Measurements from ENCODE around the gene PEX14.

The PEX14 gene

GRCh38 chr1:10585242-10585641 is 110.5 kb downstream of the PEX14 start:
- in situ Hi-C loops (cut with HindIII; ENCODE audit: low sequenced_read_pairs), result no loop called here
- H3K4me3 ChIP-seq (ENCODE audit: low read depth, low read length), result no peak overlapping the region
- DNase-seq (ENCODE audit: low read depth, low spot score), result no peak
- TF ChIP-seq, protein P1, sequence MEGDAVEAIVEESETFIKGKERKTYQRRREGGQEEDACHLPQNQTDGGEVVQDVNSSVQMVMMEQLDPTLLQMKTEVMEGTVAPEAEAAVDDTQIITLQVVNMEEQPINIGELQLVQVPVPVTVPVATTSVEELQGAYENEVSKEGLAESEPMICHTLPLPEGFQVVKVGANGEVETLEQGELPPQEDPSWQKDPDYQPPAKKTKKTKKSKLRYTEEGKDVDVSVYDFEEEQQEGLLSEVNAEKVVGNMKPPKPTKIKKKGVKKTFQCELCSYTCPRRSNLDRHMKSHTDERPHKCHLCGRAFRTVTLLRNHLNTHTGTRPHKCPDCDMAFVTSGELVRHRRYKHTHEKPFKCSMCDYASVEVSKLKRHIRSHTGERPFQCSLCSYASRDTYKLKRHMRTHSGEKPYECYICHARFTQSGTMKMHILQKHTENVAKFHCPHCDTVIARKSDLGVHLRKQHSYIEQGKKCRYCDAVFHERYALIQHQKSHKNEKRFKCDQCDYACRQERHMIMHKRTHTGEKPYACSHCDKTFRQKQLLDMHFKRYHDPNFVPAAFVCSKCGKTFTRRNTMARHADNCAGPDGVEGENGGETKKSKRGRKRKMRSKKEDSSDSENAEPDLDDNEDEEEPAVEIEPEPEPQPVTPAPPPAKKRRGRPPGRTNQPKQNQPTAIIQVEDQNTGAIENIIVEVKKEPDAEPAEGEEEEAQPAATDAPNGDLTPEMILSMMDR (IDR thresholded peaks at IDR 0.05; ENCODE audit: low read depth, low read length), result no peak

- no peak for DNase-seq (ENCODE audit: low read depth, low spot score)
- TF ChIP-seq, protein P1 (IDR thresholded peaks at IDR 0.05; ENCODE audit: low read depth, low read length), result no peak
- in situ Hi-C loops (cut with HindIII; ENCODE audit: low sequenced_read_pairs), result no loop called here
- no peak overlapping the region for H3K4me3 ChIP-seq (ENCODE audit: low read depth, low read length)
These were observed 111.4 kb downstream of the PEX14 start for GRCh38 chr1:10586125-10586524.

- in situ Hi-C loops (cut with HindIII; ENCODE audit: low sequenced_read_pairs), result no loop called here
- TF ChIP-seq, protein P1 (IDR thresholded peaks at IDR 0.05; ENCODE audit: low read depth, low read length), result no peak
- DNase-seq (ENCODE audit: low read depth, low spot score), result no peak
- H3K4me3 ChIP-seq (ENCODE audit: low read depth, low read length), result no peak overlapping the region
These were observed 113.9 kb downstream of the PEX14 start for GRCh38 chr1:10588640-10589039.

GRCh38 chr1:10589074-10589473 is 114.3 kb downstream of the PEX14 start:
- in situ Hi-C loops (cut with HindIII; ENCODE audit: low sequenced_read_pairs), result no loop called here
- DNase-seq (ENCODE audit: low read depth, low spot score), result no peak
- TF ChIP-seq, protein P1 (IDR thresholded peaks at IDR 0.05; ENCODE audit: low read depth, low read length), result no peak
- no peak overlapping the region for H3K4me3 ChIP-seq (ENCODE audit: low read depth, low read length)

- in situ Hi-C loops (cut with HindIII; ENCODE audit: low sequenced_read_pairs), result no loop called here
- TF ChIP-seq, protein P1 (IDR thresholded peaks at IDR 0.05; ENCODE audit: low read depth, low read length), result no peak
- H3K4me3 ChIP-seq (ENCODE audit: low read depth, low read length), result no peak overlapping the region
- DNase-seq (ENCODE audit: low read depth, low spot score), result no peak
These were observed 116.3 kb downstream of the PEX14 start for GRCh38 chr1:10591010-10591409.

- in situ Hi-C loops (cut with HindIII; ENCODE audit: low sequenced_read_pairs), result no loop called here
- H3K4me3 ChIP-seq (ENCODE audit: low read depth, low read length), result no peak overlapping the region
- no peak for DNase-seq (ENCODE audit: low read depth, low spot score)
- TF ChIP-seq, protein P1 (IDR thresholded peaks at IDR 0.05; ENCODE audit: low read depth, low read length), result no peak
These were observed 117.6 kb downstream of the PEX14 start for GRCh38 chr1:10592373-10592772.

DNA sequence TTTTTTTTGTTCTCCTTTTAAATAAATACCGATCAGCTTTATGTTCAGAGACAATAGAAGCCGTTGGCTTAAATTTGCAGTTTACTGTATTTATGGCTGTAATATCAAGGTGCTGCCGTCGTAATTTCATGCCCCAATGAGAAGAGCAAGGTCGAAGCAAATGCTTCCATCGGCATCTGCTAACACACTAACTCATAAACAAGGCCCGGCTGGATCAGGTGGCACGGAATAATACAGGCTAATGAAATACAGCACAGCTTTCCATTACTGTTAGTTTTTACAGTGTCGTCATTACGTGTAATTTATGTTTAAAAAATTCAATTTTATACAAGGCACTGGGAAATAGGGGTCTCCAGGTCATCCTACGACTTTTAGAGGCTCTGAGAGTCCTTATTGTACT is 119.0 kb downstream of the PEX14 start:
- no peak overlapping the region for H3K4me3 ChIP-seq (ENCODE audit: low read depth, low read length)
- DNase-seq (ENCODE audit: low read depth, low spot score), result no peak
- TF ChIP-seq, protein P1 (IDR thresholded peaks at IDR 0.05; ENCODE audit: low read depth, low read length), result no peak
- in situ Hi-C loops (cut with HindIII; ENCODE audit: low sequenced_read_pairs), result no loop called here

Data from astrocyte of the spinal cord (primary cell).